HPDE6-E6E7 (cell line): ENCODE data around the gene ZFAND3.

Experiments used
- DNase-seq: peaks from one replicate; pipeline ENCODE4 v3.0.0; 2011; ENCODE audit warnings: missing footprints; ENCODE audit errors: extremely low spot score

The ZFAND3 gene

DNA sequence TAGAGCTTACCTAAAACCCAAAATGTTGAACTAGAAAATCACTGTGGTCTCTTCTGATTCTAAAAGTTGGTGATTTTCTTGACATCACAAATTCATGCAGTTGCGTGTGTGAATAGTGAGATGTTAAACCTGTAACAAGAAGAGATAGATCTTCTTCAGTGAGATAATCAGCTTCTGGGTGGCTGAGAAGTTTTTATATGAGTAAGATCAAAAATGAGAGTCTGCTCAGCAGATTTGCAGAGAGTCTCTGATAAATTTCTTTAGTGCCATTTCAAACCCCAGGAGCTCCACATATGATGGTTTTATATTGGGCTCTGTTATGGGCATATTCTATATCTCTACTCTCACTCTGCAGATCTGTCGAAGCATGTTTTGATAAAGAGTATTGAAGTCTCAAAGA is 185.4 kb downstream of the ZFAND3 start:
- no peak for DNase-seq

GRCh38 chr6:38011937-38012336 is 192.4 kb downstream of the ZFAND3 start:
- DNase-seq = no peak

GRCh38 chr6:38012573-38012972 is 193.0 kb downstream of the ZFAND3 start:
- peak; percentile 50 for DNase-seq

DNA sequence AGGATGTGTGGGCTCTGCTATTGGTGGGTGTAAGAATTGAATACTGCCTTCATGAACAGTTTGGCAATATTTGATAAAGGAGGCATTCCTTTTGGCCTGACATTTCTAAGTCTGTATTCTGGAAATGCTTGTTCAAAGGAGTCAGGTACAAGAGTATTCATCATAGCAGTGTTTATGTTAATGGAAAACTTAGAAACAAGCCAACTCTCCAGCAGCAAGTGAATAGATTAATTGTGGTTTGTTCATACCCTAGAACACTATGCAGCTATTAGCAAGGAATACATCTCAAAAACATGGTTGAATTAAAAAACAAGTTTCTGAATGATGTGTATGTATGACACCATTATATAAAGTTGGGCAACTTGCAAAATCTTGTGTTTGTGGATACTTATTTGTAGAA is 195.8 kb downstream of the ZFAND3 start:
- no peak for DNase-seq

DNA sequence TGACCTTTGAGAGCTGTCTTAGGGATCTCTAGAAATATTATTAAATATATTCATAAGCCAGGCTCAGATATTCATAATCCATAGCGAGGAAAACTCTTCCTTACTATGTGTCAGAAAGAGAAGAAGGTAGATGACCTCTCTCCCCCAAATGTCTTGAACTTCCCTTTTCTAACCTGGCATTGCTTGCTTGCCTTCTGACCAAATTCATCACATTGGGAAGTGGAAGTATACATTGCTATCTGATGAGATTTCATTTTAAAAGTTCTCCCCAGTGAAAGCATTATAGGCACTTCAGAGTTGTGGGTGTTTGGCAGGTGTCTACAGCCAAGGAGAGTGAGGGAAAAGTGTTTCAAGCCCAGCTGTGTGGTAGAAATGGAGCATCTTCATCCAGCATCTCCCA is 197.3 kb downstream of the ZFAND3 start:
- no peak for DNase-seq

DNA sequence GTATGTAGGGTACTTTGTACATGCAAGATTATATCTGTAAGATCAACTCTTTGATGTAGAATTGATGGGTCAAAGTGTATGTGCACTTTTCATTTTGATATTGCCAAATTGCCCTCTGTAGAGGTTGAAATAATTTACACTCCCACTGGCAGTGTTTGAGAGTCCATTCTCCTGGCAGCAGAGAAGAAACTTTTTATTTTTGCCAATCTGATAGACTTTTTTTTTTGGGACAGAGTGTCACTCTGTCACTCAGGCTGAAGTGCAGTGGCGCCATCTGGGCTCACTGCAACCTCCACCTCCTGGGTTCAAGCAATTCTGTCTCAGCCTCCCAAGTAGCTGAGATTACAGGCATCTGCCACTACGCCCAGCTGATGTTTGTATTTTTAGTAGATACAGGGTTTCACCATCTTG is 199.2 kb downstream of the ZFAND3 start:
- no peak for DNase-seq

DNA sequence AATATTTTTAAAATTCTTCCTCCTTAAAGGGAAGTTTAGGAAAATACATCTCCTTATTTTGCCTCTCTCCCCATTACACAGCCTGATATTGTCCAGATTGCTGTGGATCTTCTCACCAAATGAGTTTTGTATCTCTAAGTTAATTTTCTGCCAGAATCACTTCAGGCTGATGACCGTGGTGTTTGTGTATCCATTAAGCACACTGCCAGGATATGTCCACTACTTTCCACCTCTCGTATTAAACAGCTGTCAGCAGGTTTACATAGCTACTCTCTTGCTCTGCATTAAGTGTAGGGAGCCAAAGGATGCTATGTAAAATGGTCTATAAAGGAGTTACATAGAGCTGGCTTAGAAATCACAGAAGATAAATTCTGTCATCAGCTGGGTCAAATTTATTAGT is 201.1 kb downstream of the ZFAND3 start:
- DNase-seq = no peak

GRCh38 chr6:38021029-38021428 is 201.5 kb downstream of the ZFAND3 start:
- DNase-seq = no peak

DNA sequence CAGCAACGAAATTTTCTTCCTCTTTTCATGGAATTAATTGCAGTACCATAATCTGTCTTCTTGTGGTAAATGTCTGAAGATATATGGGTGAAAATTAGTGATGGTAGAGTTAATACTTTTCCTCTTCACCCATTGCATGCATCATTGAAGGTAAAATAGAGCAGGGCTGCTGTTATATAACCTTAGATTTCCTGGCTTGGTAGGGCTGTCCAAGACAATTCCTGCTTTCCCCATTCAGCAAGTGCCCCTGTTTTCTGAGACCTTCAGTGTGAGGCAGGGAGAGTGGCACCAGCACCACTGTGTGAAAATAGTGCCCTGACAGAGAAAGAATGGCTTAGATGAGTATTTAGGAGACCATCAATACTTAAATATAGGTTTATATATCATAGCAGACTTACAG is 202.0 kb downstream of the ZFAND3 start:
- no peak for DNase-seq

- no peak for DNase-seq
Measured at GRCh38 chr6:38022688-38023087, 203.2 kb downstream of the ZFAND3 start.

- DNase-seq = no peak
Measured at GRCh38 chr6:38024908-38025307, 205.4 kb downstream of the ZFAND3 start.

GRCh38 chr6:38025451-38025850 is 205.9 kb downstream of the ZFAND3 start:
- no peak for DNase-seq

- DNase-seq = no peak
Measured at GRCh38 chr6:38027685-38028373, 208.3 kb downstream of the ZFAND3 start.

DNA sequence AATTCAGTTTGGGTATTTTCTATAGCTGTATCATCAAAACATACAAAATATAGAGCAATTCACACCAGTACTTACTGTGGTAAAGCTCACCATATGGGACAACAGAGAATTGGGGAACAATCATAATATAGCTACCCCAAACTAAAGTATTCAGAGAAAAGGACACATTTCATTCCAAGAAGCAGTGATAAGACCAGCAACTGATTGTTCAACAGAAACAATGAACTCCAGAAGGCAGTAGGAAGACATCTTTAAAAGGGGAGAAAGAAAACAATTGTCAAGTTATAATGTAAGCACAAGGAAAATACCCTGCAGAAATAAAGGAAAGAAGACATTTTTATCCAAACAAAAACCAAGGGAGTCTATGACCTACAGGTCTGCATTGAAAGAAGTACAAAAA is 210.9 kb downstream of the ZFAND3 start:
- DNase-seq = no peak

DNA sequence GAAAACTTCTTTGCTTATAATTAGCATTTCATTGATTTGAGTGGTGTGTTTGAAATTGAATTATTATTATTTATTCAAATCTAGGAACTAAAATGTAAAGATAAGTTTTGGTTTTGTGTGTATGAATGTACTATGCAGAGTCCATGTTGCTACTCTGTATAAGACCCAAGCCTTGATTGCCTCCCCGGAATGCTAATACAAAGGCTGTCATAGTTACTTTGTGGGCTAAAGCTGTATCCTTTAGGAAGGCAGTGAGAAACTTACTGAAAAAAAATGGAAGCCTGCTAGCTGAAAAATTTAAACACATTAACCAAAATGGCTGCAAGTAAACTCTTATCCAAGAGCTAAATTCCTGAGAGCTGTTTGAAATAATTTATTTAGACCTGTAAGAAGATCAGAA is 213.3 kb downstream of the ZFAND3 start:
- no peak for DNase-seq

DNA sequence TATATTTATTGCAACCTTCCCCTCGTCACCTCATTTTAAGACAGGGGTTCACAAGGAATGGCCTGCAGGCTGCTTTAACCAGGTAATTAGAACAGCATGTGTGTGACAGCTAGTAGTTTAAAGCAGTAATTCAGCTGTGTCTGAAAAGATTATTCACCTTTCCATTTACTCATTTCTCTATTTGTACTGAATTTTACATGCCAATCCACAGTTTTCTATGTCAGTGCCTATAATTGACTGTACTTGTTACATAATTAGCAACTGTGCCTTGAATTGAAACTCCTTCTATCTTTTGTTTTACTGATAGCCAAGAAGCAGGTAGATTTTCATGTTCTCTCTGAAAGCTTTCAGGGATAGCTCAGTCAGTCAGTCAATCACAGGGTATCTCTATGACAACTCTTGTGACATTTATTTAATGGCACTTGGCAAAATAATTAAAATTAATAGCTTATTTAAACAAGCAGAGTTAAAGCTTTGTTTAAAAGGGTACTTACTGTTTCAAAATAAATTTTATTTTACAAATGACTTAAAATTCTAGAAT is 214.0 kb downstream of the ZFAND3 start:
- DNase-seq = no peak

GRCh38 chr6:38034274-38034914 is 214.9 kb downstream of the ZFAND3 start:
- no peak for DNase-seq

DNA sequence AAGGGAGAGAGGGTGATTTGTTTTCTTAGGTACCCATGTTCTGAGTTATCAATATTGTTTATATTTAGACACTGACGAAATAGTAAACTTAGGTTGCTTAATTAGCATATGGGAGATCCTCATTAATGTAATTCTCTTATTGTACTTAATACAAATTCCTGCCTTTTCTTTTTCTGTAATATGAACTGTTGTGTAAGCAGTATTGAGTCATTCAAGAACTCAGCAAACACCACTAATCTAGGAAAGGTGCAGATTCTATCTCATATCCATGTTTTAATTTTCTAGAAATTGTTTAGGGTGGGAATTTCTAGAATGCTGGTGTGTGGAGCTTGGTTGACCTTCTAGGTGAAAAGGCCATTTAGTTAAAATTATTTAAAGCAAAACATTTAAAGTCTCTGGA is 216.0 kb downstream of the ZFAND3 start:
- DNase-seq = no peak

DNA sequence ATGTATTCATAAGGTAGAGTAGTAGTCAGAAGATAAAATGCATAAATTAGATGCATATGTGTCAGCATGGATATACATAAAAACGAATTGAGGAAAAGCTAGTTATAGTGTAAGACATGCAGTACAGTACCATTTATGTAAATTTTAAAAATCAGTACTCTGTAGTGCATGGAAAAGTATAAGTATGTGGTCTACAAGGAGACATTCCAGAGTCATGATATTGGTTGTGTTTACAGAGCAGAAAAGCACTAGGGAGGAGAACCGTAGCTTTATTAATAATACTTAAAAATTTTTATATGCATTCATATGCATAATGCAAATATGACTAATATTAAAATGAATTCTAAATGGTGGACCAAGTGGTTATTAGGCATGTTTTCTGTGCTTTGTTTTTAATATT is 220.0 kb downstream of the ZFAND3 start:
- DNase-seq = no peak

DNA sequence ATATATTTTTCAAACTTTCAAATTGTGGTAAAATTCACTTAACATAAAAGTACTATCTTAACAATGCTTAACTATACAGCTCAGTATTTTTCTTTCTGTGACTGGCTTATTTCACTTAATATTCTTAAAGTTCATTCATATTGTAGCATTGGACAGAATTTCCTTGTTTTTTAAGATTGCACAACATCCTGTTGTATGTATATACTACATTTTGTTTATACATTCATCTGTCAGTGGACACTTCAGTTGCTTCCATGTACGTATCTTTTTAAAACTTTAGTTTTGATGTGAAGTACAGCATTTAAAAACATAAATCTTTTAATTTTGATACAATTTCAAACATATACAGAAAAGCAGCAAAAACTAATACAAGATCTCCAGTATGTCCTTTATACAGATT is 220.7 kb downstream of the ZFAND3 start:
- no peak for DNase-seq

DNA sequence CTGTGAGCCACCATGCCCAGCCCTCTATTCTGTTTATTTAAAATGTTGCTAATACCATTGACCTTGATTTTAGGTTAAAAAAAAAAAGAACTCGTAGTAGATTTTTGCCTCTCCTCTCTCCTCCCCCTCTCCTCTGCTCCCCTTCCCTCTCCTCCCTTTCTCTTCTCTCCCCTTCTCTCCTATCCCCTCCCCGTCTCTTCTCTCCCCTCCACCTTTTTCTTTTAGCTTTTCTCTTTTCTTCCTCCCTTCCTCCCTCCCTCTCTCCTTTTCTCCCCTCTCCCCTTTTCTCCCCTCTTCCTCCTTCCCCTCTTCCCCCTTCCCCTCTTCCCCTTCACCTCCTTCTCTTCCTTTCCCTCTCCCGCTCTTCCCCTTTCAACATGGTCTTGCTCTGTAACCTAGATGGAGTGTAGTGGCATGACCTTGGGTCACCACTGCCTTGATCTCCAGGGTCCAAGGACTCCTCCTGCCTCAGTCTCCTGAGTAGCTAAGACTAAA is 223.8 kb downstream of the ZFAND3 start:
- DNase-seq = no peak

DNA sequence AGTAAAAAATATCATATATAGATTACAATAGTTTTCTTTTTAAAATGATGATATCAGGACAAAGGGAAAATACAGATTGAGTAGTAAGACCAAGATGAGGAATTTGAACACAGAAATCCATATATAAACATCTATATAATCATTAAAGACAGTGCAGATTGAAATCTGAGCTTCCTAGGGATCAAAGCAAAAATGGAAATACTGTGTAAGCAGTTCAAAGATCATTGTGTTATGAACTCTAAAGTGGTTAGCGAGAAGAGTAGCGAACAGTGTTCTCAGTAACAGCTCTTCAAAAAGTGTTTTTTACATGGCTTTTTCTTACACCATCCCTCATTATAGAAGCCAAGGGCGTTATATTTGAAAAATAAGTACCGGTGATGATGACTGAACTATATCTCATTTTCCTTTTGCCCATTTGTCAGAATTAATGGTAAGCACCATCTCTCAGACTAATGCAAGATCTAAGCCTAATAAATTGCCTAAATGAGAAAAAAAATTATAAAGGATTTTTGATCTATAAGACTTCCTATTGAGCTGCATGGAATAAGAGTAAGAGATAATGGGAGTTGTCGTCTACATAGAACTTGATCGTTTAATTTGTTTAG is 226.3 kb downstream of the ZFAND3 start:
- DNase-seq = no peak

DNA sequence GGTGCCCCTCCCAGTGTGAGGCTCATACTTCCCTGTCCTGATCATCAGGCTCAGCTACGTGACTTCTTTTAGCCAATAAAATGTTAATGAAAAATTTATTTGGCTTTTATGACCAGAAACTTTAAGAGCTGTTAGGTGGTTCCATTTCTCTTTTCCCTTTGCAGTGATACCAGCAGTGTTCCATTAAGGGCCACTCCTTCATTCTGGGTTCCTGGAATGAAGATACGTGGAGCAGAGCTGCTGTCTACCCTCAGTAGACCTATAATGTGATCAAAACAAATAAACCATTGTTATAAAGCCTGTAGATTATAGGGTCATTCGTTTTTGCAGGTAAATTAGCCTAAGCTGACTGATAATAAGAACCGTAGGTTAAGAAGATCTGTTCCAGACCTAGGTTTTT is 228.0 kb downstream of the ZFAND3 start:
- no peak for DNase-seq
